Right lung (tissue), 10 donors: ENCODE data around the gene PCDHGB6. TPM values are rescaled to one million over a fixed set of nuclear protein-coding genes. Genes with fewer than 3 reads are reported as not detected.
"Not testable (repeated sequence)": the region's sequence is repeated elsewhere in the genome, so short reads cannot be mapped to it uniquely, and the experiment has no call there.

ENCODE experiments used
- DNase-seq, 2 donors: peaks; one replicate each; pipeline ENCODE4 v3.0.0-alpha.2; 2013
- long read RNA-seq, 8 donors: transcript quantifications; one replicate each; lab custom pipeline, GENCODE V29; 2026
- polyA plus RNA-seq, 5 donors: library from polyadenylated mRNA; unstranded; fragments of 120-200 nt; gene quantifications; one replicate each; pipeline versions ENCODE4 v1.2.1 to v1.2.3, GENCODE V29; 2013; ENCODE audit warnings: inconsistent platforms in 1 of 5, low replicate concordance in 1 of 5; ENCODE audit not compliant: insufficient read length in 5 of 5, insufficient read depth in 1 of 5

PCDHGB6 gene
- 1 to 10 TPM; 6.4 to 9.3 (median 7.8) TPM for polyA plus RNA-seq
- long read RNA-seq, donor 1, full-length matches to known transcripts, result 13 of 13 reads
- long read RNA-seq, donor 1, partial matches to known transcripts, result 0 of 13 reads
- long read RNA-seq, donor 1, other reads (novel, unspliced or antisense), result 0 of 13 reads
- long read RNA-seq, donor 2, full-length matches to known transcripts, result 7 of 7 reads
- long read RNA-seq, donor 2, partial matches to known transcripts, result 0 of 7 reads
- long read RNA-seq, donor 2, other reads (novel, unspliced or antisense), result 0 of 7 reads
- long read RNA-seq, donor 3, full-length matches to known transcripts, result 5 of 5 reads
- long read RNA-seq, donor 3, partial matches to known transcripts, result 0 of 5 reads
- long read RNA-seq, donor 3, other reads (novel, unspliced or antisense), result 0 of 5 reads
- long read RNA-seq, donor 4, full-length matches to known transcripts, result 4 of 4 reads
- long read RNA-seq, donor 4, partial matches to known transcripts, result 0 of 4 reads
- long read RNA-seq, donor 4, other reads (novel, unspliced or antisense), result 0 of 4 reads
- long read RNA-seq, donor 5, full-length matches to known transcripts, result 3 of 3 reads
- long read RNA-seq, donor 5, partial matches to known transcripts, result 0 of 3 reads
- long read RNA-seq, donor 5, other reads (novel, unspliced or antisense), result 0 of 3 reads
- long read RNA-seq, donor 6, full-length matches to known transcripts, result 10 of 10 reads
- long read RNA-seq, donor 6, partial matches to known transcripts, result 0 of 10 reads
- long read RNA-seq, donor 6, other reads (novel, unspliced or antisense), result 0 of 10 reads
- long read RNA-seq, donor 7, full-length matches to known transcripts, result 4 of 4 reads
- long read RNA-seq, donor 7, partial matches to known transcripts, result 0 of 4 reads
- long read RNA-seq, donor 7, other reads (novel, unspliced or antisense), result 0 of 4 reads
- long read RNA-seq, donor 8, result 0 reads

DNA sequence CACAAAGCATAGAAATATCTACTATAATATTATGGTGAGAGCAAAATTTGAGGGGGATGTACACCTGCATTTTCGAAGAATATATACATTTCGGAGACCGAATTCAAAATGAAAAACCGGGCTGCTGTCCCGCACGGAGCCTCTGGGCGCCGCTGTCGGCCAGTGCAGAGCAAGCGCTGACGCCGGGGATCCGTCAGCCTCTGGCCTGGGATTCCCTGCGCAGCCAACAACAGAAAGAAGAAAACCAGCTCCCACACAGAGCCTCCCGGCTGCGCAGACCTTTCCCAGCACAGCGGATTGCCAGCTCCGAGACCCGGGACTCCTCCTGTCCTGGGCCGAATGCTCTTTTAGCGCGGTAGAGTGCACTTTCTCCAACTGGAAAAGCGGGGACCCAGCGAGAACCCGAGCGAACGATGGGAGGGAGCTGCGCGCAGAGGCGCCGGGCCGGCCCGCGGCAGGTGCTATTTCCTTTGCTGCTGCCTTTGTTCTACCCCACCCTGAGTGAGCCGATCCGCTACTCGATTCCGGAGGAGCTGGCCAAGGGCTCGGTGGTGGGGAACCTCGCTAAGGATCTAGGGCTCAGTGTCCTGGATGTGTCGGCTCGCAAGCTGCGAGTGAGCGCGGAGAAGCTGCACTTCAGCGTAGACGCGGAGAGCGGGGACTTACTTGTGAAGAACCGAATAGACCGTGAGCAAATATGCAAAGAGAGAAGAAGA lies at the start of gene PCDHGB6:
Gene PCDHGB6, plus strand, starts transcription at position 232 of the 716 bp plus-strand sequence. Its CDS starts 182 bp downstream, at position 414.
- DNase-seq, result peak in 1 of 2 donors; percentile 20

- DNase-seq, result no peak
These were observed 47.9 kb upstream of the PCDHGB6 start, which contains the start of gene PCDHGB2 for GRCh38 chr5:141359790-141360426. TSS of gene PCDHGB2 (plus strand) at chr5:141359994. CDS start at chr5:141360136, 142 bp downstream.

DNA sequence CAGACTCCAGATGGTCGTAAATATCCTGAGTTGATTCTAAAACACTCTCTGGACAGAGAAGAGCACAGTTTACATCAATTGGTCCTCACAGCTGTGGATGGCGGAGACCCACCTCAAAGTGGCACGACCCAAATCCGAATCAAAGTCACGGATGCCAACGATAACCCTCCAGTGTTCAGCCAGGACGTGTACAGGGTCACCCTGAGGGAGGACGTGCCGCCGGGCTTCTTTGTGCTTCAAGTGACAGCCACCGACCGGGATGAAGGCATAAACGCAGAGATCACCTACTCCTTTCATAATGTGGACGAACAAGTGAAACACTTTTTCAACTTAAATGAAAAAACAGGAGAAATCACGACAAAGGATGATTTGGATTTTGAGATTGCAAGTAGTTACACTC lies 47.1 kb upstream of the PCDHGB6 start:
- no peak for DNase-seq

GRCh38 chr5:141362719-141363118 lies 45.1 kb upstream of the PCDHGB6 start:
- no peak for DNase-seq

GRCh38 chr5:141363952-141364660 lies 43.7 kb upstream of the PCDHGB6 start, which contains the start of gene PCDHGA5:
TSS of gene PCDHGA5 (plus strand) at chr5:141364162. CDS start at chr5:141364331, 169 bp downstream.
- no peak for DNase-seq

DNA sequence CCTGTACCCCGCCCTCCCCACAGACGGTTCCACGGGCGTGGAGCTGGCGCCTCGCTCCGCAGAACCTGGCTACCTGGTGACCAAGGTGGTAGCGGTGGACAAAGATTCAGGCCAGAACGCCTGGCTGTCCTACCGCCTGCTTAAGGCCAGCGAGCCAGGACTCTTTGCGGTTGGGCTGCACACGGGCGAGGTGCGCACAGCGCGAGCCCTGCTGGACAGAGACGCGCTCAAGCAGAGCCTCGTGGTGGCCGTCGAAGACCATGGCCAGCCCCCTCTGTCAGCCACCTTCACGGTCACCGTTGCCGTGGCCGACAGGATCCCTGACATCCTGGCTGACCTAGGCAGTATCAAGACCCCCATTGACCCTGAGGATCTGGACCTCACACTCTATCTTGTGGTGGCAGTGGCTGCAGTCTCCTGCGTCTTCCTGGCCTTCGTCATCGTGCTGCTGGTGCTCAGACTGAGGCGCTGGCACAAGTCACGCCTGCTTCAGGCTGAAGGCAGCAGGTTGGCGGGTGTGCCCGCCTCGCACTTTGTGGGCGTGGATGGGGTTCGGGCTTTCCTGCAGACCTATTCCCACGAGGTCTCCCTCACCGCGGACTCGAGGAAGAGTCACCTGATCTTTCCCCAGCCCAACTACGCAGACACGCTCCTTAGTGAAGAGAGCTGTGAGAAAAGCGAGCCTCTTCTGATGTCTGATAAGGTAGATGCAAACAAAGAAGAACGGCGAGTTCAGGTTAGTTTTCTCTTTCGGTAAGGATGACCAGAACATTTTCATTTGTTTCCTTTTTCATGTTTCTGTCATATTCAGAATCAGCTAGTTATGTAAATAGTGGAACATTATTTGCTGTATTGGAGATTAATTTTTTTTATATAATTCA lies 41.6 kb upstream of the PCDHGB6 start:
- DNase-seq, result no peak

DNA sequence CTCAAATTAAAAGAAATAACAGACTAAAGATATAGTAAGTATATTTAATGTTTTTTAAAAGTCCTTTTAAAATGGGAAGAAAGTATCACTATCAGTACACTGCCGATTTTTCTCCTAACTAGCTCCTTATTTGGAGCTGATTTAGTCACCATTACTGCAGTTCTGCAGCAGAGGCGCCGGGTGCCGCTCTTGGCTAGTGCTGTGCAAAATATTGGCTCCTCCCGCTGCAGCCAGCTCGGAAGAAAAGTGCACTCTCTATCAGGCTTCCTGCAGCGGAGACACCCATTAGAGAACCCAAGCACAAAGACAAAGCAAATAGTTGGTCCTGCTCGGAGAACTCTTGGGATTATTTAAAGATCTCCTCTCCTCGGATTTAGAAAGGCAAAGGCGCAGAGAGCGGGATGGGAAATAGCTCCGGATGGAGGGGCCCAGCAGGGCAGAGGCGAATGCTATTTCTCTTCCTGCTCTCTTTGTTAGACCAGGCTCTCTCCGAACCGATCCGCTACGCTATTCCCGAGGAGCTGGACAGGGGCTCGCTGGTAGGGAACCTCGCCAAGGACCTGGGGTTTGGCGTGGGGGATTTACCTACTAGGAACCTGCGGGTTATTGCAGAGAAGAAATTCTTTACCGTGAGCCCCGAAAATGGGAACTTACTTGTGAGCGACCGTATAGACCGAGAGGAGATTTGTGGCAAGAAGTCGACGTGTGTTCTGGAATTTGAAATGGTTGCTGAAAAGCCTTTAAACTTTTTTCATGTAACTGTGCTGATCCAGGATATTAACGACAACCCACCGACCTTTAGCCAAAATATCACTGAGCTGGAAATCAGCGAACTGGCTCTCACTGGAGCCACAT lies 37.6 kb upstream of the PCDHGB6 start, which contains the start of gene PCDHGB3:
Gene PCDHGB3, plus strand, starts transcription at position 249 of the 855 bp plus-strand sequence. Its CDS starts 153 bp downstream, at position 402.
- no peak for DNase-seq

GRCh38 chr5:141371572-141372475 lies 36.0 kb upstream of the PCDHGB6 start:
- DNase-seq, result no peak

DNA sequence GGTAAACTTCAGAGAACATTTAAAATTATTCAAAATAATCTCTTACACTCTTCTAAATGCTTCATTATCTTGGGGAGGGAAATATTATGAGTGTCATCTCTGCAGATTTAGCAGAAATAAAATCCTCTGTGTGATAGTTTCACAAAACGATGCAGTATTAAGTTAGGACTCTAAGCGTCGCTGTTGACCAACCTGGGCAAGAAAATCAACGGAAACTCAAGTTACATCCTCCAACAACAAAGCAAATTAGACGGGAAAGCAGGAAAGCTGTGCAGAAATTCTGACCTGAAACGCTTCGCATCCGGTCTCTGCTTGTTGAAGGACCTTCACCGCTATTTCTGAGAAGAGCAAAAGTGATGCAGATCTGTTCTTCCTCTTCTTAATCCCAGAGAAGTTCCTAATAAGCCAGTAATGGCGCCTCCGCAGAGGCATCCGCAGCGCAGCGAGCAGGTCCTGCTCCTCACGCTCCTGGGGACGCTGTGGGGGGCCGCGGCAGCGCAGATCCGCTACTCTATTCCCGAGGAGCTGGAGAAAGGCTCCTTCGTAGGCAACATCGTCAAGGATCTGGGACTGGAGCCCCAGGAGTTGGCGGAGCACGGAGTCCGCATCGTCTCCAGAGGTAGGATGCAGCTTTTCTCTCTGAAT lies 34.0 kb upstream of the PCDHGB6 start, which contains the start of gene PCDHGA6:
Gene PCDHGA6, plus strand, starts transcription at position 219 of the 645 bp plus-strand sequence. Its CDS starts 193 bp downstream, at position 412.
- no peak for DNase-seq

- no peak for DNase-seq
These were observed 33.2 kb upstream of the PCDHGB6 start for GRCh38 chr5:141374627-141375026.

DNA sequence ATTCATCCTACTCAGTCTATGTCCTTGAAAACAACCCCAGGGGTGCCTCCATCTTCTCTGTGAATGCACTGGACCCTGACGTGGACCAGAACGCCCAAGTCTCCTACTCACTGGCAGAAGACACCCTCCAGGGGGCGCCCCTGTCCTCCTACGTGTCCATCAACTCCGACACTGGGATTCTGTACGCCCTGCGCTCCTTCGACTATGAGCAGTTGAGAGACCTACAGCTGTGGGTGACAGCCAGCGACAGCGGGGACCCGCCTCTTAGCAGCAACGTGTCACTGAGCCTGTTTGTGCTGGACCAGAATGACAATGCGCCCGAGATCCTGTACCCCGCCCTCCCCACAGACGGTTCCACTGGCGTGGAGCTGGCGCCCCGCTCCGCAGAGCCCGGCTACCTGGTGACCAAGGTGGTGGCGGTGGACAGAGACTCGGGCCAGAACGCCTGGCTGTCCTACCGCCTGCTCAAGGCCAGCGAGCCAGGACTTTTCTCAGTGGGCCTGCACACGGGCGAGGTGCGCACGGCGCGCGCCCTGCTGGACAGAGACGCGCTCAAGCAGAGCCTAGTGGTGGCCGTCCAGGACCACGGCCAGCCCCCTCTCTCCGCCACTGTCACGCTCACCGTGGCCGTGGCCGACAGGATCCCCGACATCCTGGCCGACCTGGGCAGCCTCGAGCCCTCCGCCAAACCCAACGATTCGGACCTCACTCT lies 32.2 kb upstream of the PCDHGB6 start:
- DNase-seq, result not testable (repeated sequence)

- DNase-seq, result no peak
These were observed 25.1 kb upstream of the PCDHGB6 start, which contains the start of gene PCDHGA7 for GRCh38 chr5:141382469-141383294. TSS of gene PCDHGA7 (plus strand) at chr5:141382742. CDS start at chr5:141382900, 158 bp downstream.

DNA sequence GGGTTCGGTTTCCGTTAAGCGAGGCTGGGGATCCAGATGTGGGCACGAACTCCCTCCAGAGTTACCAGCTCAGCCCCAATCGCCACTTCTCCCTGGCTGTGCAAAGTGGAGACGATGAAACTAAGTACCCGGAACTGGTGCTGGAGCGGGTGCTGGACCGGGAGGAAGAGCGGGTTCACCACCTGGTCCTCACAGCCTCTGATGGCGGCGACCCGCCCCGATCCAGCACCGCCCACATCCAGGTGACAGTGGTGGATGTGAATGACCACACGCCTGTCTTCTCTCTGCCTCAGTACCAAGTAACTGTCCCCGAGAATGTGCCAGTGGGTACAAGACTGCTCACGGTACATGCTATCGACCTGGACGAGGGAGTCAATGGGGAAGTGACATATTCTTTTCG lies 24.5 kb upstream of the PCDHGB6 start:
- DNase-seq, result no peak

GRCh38 chr5:141384471-141385267 lies 23.2 kb upstream of the PCDHGB6 start:
- DNase-seq, result no peak
